NCI-H128 (cell line): Measurements from ENCODE around the gene ZMYND10.

Experiments
- DNase-seq: peaks from one replicate; lab custom pipeline; 2025; ENCODE audit not compliant: unreplicated experiment; lab: John Stamatoyannopoulos, UW

Gene ZMYND10

GRCh38 chr3:50345586-50346234 lies at the start of gene ZMYND10:
TSS of gene ZMYND10 (minus strand) at chr3:50345732. CDS start at chr3:50345579, 153 bp downstream.
- no peak for DNase-seq

GRCh38 chr3:50393061-50393460 lies 47.5 kb upstream of the ZMYND10 start:
- no peak for DNase-seq

GRCh38 chr3:50392101-50392715 lies 46.7 kb upstream of the ZMYND10 start:
- no peak for DNase-seq

GRCh38 chr3:50390508-50391224 lies 45.1 kb upstream of the ZMYND10 start:
- no peak for DNase-seq

GRCh38 chr3:50389414-50389767 lies 43.9 kb upstream of the ZMYND10 start:
- DNase-seq: no peak

- no peak for DNase-seq
These were observed 43.3 kb upstream of the ZMYND10 start for GRCh38 chr3:50388720-50389413.

GRCh38 chr3:50388016-50388719 lies 42.6 kb upstream of the ZMYND10 start:
- DNase-seq: no peak

GRCh38 chr3:50385754-50386153 lies 40.2 kb upstream of the ZMYND10 start:
- DNase-seq: no peak

- DNase-seq: no peak
These were observed 38.2 kb upstream of the ZMYND10 start for GRCh38 chr3:50383750-50384149.

GRCh38 chr3:50382722-50383121 lies 37.2 kb upstream of the ZMYND10 start:
- DNase-seq: no peak

- no peak for DNase-seq
These were observed 35.9 kb upstream of the ZMYND10 start for GRCh38 chr3:50381383-50381782.

- no peak for DNase-seq
These were observed 35.0 kb upstream of the ZMYND10 start for GRCh38 chr3:50380405-50381085.

GRCh38 chr3:50378757-50379156 lies 33.2 kb upstream of the ZMYND10 start:
- DNase-seq: no peak

- DNase-seq: no peak
These were observed 32.5 kb upstream of the ZMYND10 start for GRCh38 chr3:50378024-50378423.

- no peak for DNase-seq
These were observed 29.9 kb upstream of the ZMYND10 start for GRCh38 chr3:50375258-50375931.

- no peak for DNase-seq
These were observed 29.1 kb upstream of the ZMYND10 start for GRCh38 chr3:50374363-50375257.

GRCh38 chr3:50373146-50374051 lies 27.9 kb upstream of the ZMYND10 start:
- no peak for DNase-seq

- no peak for DNase-seq
These were observed 26.8 kb upstream of the ZMYND10 start for GRCh38 chr3:50372349-50372748.
